Kidney tubule cell (primary cell): ENCODE measurements around the gene MYO7A.

Source experiments
- DNase-seq: peaks from one replicate; pipeline ENCODE4 v3.0.0-alpha.2; 2018; ENCODE audit warnings: low spot score

MYO7A gene

GRCh38 chr11:77129069-77129841 lies 1.2 kb downstream of the MYO7A start:
- DNase-seq = no peak

GRCh38 chr11:77129842-77130756 lies 2.1 kb downstream of the MYO7A start:
- DNase-seq = no peak

- DNase-seq = peak; percentile 44
Measured at GRCh38 chr11:77130763-77131513, 2.9 kb downstream of the MYO7A start.

- DNase-seq = no peak
Measured at GRCh38 chr11:77131560-77131959, 3.5 kb downstream of the MYO7A start.

- no peak for DNase-seq
Measured at GRCh38 chr11:77135069-77135468, 7.0 kb downstream of the MYO7A start.

GRCh38 chr11:77136074-77136473 lies 8.0 kb downstream of the MYO7A start:
- no peak for DNase-seq

GRCh38 chr11:77136784-77137420 lies 8.9 kb downstream of the MYO7A start:
- no peak for DNase-seq

GRCh38 chr11:77137421-77137820 lies 9.4 kb downstream of the MYO7A start:
- DNase-seq = no peak

- no peak for DNase-seq
Measured at GRCh38 chr11:77138106-77138649, 10.1 kb downstream of the MYO7A start.

- no peak for DNase-seq
Measured at GRCh38 chr11:77139201-77139600, 11.2 kb downstream of the MYO7A start.

GRCh38 chr11:77140231-77140851 lies 12.3 kb downstream of the MYO7A start:
- no peak for DNase-seq

- DNase-seq = peak; percentile 49
Measured at GRCh38 chr11:77141034-77141433, 13.0 kb downstream of the MYO7A start.

- DNase-seq = no peak
Measured at GRCh38 chr11:77141475-77141874, 13.4 kb downstream of the MYO7A start.

- no peak for DNase-seq
Measured at GRCh38 chr11:77142091-77142975, 14.3 kb downstream of the MYO7A start.

- no peak for DNase-seq
Measured at GRCh38 chr11:77143405-77144020, 15.5 kb downstream of the MYO7A start.

GRCh38 chr11:77144196-77144856 lies 16.3 kb downstream of the MYO7A start:
- DNase-seq = no peak

- DNase-seq = no peak
Measured at GRCh38 chr11:77144857-77145428, 16.9 kb downstream of the MYO7A start.

GRCh38 chr11:77146261-77147035 lies 18.4 kb downstream of the MYO7A start:
- no peak for DNase-seq
